Measurements from ENCODE around the gene KANK3.
"Not testable (repeated sequence)": the region's sequence is repeated elsewhere in the genome, so short reads cannot be mapped to it uniquely, and the experiment has no call there.

The KANK3 gene

GRCh38 chr19:8370176-8371010 lies 27.3 kb upstream of the KANK3 start:
- no peak for DNase-seq

- DNase-seq = no peak
Observed at GRCh38 chr19:8367327-8368001, 24.4 kb upstream of the KANK3 start.

GRCh38 chr19:8366961-8367326 lies 23.9 kb upstream of the KANK3 start:
- no peak for DNase-seq

GRCh38 chr19:8366121-8366581 lies 23.1 kb upstream of the KANK3 start:
- no peak for DNase-seq

GRCh38 chr19:8363803-8364771 lies 21.0 kb upstream of the KANK3 start, which contains the start of gene ANGPTL4:
Gene ANGPTL4, plus strand, starts transcription at chr19:8364155. Its CDS starts 167 bp downstream, at chr19:8364322.
- DNase-seq = no peak

- DNase-seq = no peak
Observed at GRCh38 chr19:8361921-8362793, 19.1 kb upstream of the KANK3 start.

- DNase-seq = no peak
Observed at GRCh38 chr19:8360196-8360595, 17.1 kb upstream of the KANK3 start.

- DNase-seq = no peak
Observed at GRCh38 chr19:8358948-8359347, 15.9 kb upstream of the KANK3 start.

GRCh38 chr19:8357007-8357521 lies 14.0 kb upstream of the KANK3 start:
- DNase-seq = no peak

GRCh38 chr19:8355631-8356402 lies 12.8 kb upstream of the KANK3 start:
- no peak for DNase-seq

- DNase-seq = not testable (repeated sequence)
Observed at GRCh38 chr19:8352845-8353244, 9.8 kb upstream of the KANK3 start.

GRCh38 chr19:8352134-8352827 lies 9.2 kb upstream of the KANK3 start:
- no peak for DNase-seq

- DNase-seq = not testable (repeated sequence)
Observed at GRCh38 chr19:8349629-8350372, 6.7 kb upstream of the KANK3 start.

GRCh38 chr19:8343483-8343844 lies 402 bp upstream of the KANK3 start:
- no peak for DNase-seq

GRCh38 chr19:8342316-8342683 lies 762 bp downstream of the KANK3 start:
- DNase-seq = no peak

- DNase-seq = not testable (repeated sequence)
Observed at GRCh38 chr19:8341504-8341903, 1.6 kb downstream of the KANK3 start.

- DNase-seq = no peak
Observed at GRCh38 chr19:8340341-8341096, 2.5 kb downstream of the KANK3 start.

- DNase-seq = no peak
Observed at GRCh38 chr19:8338835-8339234, 4.2 kb downstream of the KANK3 start.

GRCh38 chr19:8337728-8338127 lies 5.3 kb downstream of the KANK3 start:
- DNase-seq = no peak
